ENCODE results near the gene GPR27.

The GPR27 gene

GRCh38 chr3:71803248-71803647, 49.6 kb downstream of the GPR27 start:
- TF ChIP-seq, protein P1, sequence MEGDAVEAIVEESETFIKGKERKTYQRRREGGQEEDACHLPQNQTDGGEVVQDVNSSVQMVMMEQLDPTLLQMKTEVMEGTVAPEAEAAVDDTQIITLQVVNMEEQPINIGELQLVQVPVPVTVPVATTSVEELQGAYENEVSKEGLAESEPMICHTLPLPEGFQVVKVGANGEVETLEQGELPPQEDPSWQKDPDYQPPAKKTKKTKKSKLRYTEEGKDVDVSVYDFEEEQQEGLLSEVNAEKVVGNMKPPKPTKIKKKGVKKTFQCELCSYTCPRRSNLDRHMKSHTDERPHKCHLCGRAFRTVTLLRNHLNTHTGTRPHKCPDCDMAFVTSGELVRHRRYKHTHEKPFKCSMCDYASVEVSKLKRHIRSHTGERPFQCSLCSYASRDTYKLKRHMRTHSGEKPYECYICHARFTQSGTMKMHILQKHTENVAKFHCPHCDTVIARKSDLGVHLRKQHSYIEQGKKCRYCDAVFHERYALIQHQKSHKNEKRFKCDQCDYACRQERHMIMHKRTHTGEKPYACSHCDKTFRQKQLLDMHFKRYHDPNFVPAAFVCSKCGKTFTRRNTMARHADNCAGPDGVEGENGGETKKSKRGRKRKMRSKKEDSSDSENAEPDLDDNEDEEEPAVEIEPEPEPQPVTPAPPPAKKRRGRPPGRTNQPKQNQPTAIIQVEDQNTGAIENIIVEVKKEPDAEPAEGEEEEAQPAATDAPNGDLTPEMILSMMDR (IDR thresholded peaks at IDR 0.05; ENCODE audit: low read depth, low read length), result no peak
- no peak for DNase-seq (ENCODE audit: low read depth in 2 of 2)
- no peak overlapping the region for H3K4me3 ChIP-seq (replicated peaks in 1 of 2; ENCODE audit: low read depth in 2 of 2, low read length in 2 of 2)

GRCh38 chr3:71805199-71805598, 51.5 kb downstream of the GPR27 start:
- TF ChIP-seq, protein P1 (IDR thresholded peaks at IDR 0.05; ENCODE audit: low read depth, low read length), result no peak
- DNase-seq (ENCODE audit: low read depth in 2 of 2), result no peak
- no peak overlapping the region for H3K4me3 ChIP-seq (replicated peaks in 1 of 2; ENCODE audit: low read depth in 2 of 2, low read length in 2 of 2)

DNA sequence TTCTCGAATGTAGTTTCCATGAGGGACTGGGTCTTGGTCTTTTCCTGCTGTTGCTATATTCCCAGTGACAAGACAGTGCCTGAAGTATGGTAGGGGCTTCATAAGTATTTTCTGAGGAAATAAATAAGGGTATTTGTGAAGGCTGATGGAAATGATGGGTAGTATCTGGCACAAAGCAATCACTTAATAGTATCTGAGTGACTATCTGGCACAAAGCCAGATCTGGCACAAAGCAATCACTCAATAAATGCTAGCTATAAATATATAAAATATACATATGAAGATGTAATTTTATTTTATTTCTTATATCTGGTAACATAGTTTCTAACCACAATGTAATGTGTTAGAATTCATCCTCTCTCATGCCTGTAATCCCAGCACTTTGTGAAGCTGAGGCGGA, 52.0 kb downstream of the GPR27 start:
- H3K4me3 ChIP-seq (replicated peaks in 1 of 2; ENCODE audit: low read depth in 2 of 2, low read length in 2 of 2), result no peak overlapping the region
- no peak for DNase-seq (ENCODE audit: low read depth in 2 of 2)
- TF ChIP-seq, protein P1 (IDR thresholded peaks at IDR 0.05; ENCODE audit: low read depth, low read length), result no peak

Data from cardiac fibroblast (primary cell).